Astrocyte (in vitro differentiated cells and primary cell): ENCODE data around the gene ORAI3. TPM values are rescaled to one million over a fixed set of nuclear protein-coding genes. Genes with fewer than 3 reads are reported as not detected.
A peak's percentile ranks its signal among the peaks of the same experiment; 100 is the strongest.

ENCODE experiments used
- DNase-seq: peaks from one replicate; pipeline ENCODE4 v3.0.0-alpha.2; 2010; ENCODE audit warnings: low read depth
- FAIRE-seq: peaks from 2 replicates; lab custom pipeline; 2011; peaks lifted over from hg19 to GRCh38; lab: Jason Lieb, UNC
- H2AFZ ChIP-seq: 2 replicates; pipeline ENCODE4 v1.6.0; 2012; ENCODE audit warnings: low read depth, low read length, inconsistent platforms
- H3K27ac ChIP-seq: 2 replicates; pipeline ENCODE4 v1.5.1; 2011; ENCODE audit warnings: low read depth, low read length, inconsistent platforms
- H3K27me3 ChIP-seq: 2 replicates; pipeline ENCODE4 v1.6.0; 2011; ENCODE audit warnings: low read length, inconsistent platforms; ENCODE audit not compliant: insufficient read depth
- H3K36me3 ChIP-seq: 2 replicates; pipeline ENCODE4 v1.5.1; 2011; ENCODE audit warnings: low read length, inconsistent platforms; ENCODE audit not compliant: insufficient read depth
- H3K4me1 ChIP-seq: 2 replicates; pipeline ENCODE4 v1.5.1; 2011; ENCODE audit warnings: low read length, inconsistent platforms; ENCODE audit not compliant: insufficient read depth
- H3K4me2 ChIP-seq: 2 replicates; pipeline ENCODE4 v1.6.0; 2012; ENCODE audit warnings: low read length, inconsistent platforms
- H3K4me3 ChIP-seq: 2 replicates; pipeline ENCODE4 v1.5.1; 2011; ENCODE audit warnings: low read depth, mild to moderate bottlenecking, low read length, inconsistent platforms; ENCODE audit not compliant: insufficient read depth
- H3K79me2 ChIP-seq: 2 replicates; pipeline ENCODE4 v1.6.0; 2012; ENCODE audit warnings: mild to moderate bottlenecking, low read length, inconsistent platforms; ENCODE audit not compliant: insufficient read depth
- H3K9ac ChIP-seq: 2 replicates; pipeline ENCODE4 v1.6.0; 2012; ENCODE audit warnings: mild to moderate bottlenecking, low read length, inconsistent platforms
- H3K9me3 ChIP-seq: 2 replicates; pipeline ENCODE4 v1.5.1; 2012; ENCODE audit warnings: low read depth, mild to moderate bottlenecking, low read length, inconsistent platforms; ENCODE audit not compliant: insufficient read depth
- H4K20me1 ChIP-seq: 2 replicates; pipeline ENCODE4 v1.6.0; 2012; ENCODE audit warnings: low read length, inconsistent platforms; ENCODE audit not compliant: insufficient read depth
- H3K27ac Mint-ChIP-seq: one replicate; pipeline ENCODE4 v1.8.0; 2021; ENCODE audit warnings: mild to moderate bottlenecking, mixed read lengths; ENCODE audit not compliant: unreplicated experiment
- H3K27me3 Mint-ChIP-seq: one replicate; pipeline ENCODE4 v1.8.0; 2021; ENCODE audit warnings: low read depth, mixed read lengths; ENCODE audit not compliant: unreplicated experiment
- H3K36me3 Mint-ChIP-seq: one replicate; pipeline ENCODE4 v1.8.0; 2021; ENCODE audit warnings: low read depth, mixed read lengths; ENCODE audit not compliant: unreplicated experiment
- H3K4me1 Mint-ChIP-seq: one replicate; pipeline ENCODE4 v1.8.0; 2021; ENCODE audit warnings: low read depth, mixed read lengths; ENCODE audit not compliant: unreplicated experiment
- H3K4me3 Mint-ChIP-seq: one replicate; pipeline ENCODE4 v1.8.0; 2021; ENCODE audit warnings: mild to moderate bottlenecking, moderate library complexity, mixed read lengths; ENCODE audit not compliant: unreplicated experiment
- H3K9me3 Mint-ChIP-seq: one replicate; pipeline ENCODE4 v1.8.0; 2021; ENCODE audit warnings: mild to moderate bottlenecking, mixed read lengths; ENCODE audit not compliant: unreplicated experiment
- CTCF ChIP-seq: IDR thresholded peaks from 2 replicates; pipeline ENCODE4 v1.5.1; 2011; ENCODE audit warnings: low read depth, mild to moderate bottlenecking, inconsistent platforms, low read length, moderate library complexity; ENCODE audit not compliant: insufficient read depth
- EZH2 ChIP-seq: IDR thresholded peaks from 2 replicates; pipeline ENCODE4 v1.6.1; 2012; ENCODE audit warnings: mild to moderate bottlenecking, low read length, inconsistent platforms; ENCODE audit not compliant: insufficient read depth
- total RNA-seq: library from RNA; stranded (reverse); gene quantifications from 2 replicates; pipeline ENCODE4 v1.2.1, GENCODE V29; 2021

The ORAI3 gene
- total RNA-seq, 1 donor from 2014 or later, result 21.1 TPM

- DNase-seq (peak; percentile 97), FAIRE-seq (no peak)
- peak overlapping the region; percentile 55 for H3K27ac ChIP-seq
- H3K9ac ChIP-seq, result peak overlapping the region; percentile 87
- H4K20me1 ChIP-seq, result peaks cover 29% of the 10 kb centered on the region
- H3K36me3 ChIP-seq, result peaks cover 10% of the 10 kb centered on the region
- no peaks in the 10 kb centered on the region for H3K79me2 ChIP-seq
- Mint-ChIP-seq H3K27me3 (no peaks in the 10 kb centered on the region), H3K36me3 (peaks cover 2% of the 10 kb centered on the region), H3K4me1 (no peaks in the 10 kb centered on the region), H3K27ac (peak overlapping the region; percentile 69), H3K9me3 (no peaks in the 10 kb centered on the region), H3K4me3 (peak overlapping the region; percentile 85)
- H3K4me1 ChIP-seq, result peaks cover 13% of the 10 kb centered on the region
- TF ChIP-seq EZH2 (no peak), CTCF (no peak)
- H3K4me3 ChIP-seq, result peak overlapping the region; percentile 80
- no peaks in the 10 kb centered on the region for H3K27me3 ChIP-seq
- H3K4me2 ChIP-seq, result peak overlapping the region; percentile 100
- H3K9me3 ChIP-seq, result no peaks in the 10 kb centered on the region
- H2AFZ ChIP-seq, result peak overlapping the region; percentile 61
These were observed 805 bp upstream of the ORAI3 start for GRCh38 chr16:30947859-30948666.

GRCh38 chr16:30949650-30950515 lies 1.0 kb downstream of the ORAI3 start:
- Histone ChIP-seq H2AFZ (no peak overlapping the region), H3K9me3 (no peaks in the 10 kb centered on the region), H3K4me3 (peak overlapping the region; percentile 80), H3K27ac (no peak overlapping the region), H4K20me1 (peaks cover 18% of the 10 kb centered on the region), H3K4me2 (peak overlapping the region; percentile 100), H3K9ac (peak overlapping the region; percentile 87), H3K27me3 (no peaks in the 10 kb centered on the region), H3K36me3 (peaks cover 2% of the 10 kb centered on the region), H3K79me2 (no peaks in the 10 kb centered on the region), H3K4me1 (peaks cover 19% of the 10 kb centered on the region)
- Mint-ChIP-seq H3K4me1 (peaks cover 2% of the 10 kb centered on the region), H3K36me3 (peaks cover 2% of the 10 kb centered on the region), H3K27ac (peak overlapping the region; percentile 82), H3K4me3 (peak overlapping the region; percentile 92), H3K27me3 (no peaks in the 10 kb centered on the region), H3K9me3 (no peaks in the 10 kb centered on the region)
- FAIRE-seq (no peak), DNase-seq (peak; percentile 56)
- TF ChIP-seq CTCF, result no peak
- no peak for TF ChIP-seq EZH2
